ENCODE data around the gene OR2T11.
"Not testable (repeated sequence)": the region's sequence is repeated elsewhere in the genome, so short reads cannot be mapped to it uniquely, and the experiment has no call there.

The OR2T11 gene

DNA sequence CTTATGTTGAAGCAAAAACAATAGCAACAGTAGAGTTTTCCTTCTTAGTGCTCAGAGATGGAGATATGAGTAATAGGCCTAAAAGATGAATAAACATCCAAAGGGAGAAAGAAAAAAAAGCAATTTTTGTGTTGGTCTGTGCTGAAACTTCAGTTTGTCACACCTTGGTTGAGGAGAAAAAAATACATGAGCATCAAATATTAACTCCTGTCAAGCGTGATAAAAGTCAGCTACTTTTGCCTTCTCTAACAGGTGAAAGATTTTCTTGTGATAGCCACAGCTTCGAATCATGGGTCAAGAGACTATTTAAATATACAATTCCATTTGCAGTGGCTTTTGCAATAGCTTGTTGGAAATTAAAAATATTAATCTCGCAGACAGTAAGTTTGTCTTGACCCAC is 6.0 kb upstream of the OR2T11 start:
- H3K36me3 ChIP-seq (ENCODE audit: control insufficient read depth, insufficient read depth, low read length); H3K27ac ChIP-seq (ENCODE audit: low read length); H3K27me3 ChIP-seq (ENCODE audit: control insufficient read depth, insufficient read depth, low read length); H3K4me1 ChIP-seq (ENCODE audit: control insufficient read depth, insufficient read depth, low read length); DNase-seq (ENCODE audit: low read depth, low spot score); H3K4me3 ChIP-seq (ENCODE audit: low read length); H3K9me3 ChIP-seq (ENCODE audit: control insufficient read depth, insufficient read depth, low read length): not testable (repeated sequence)
- WGBS (ENCODE audit: insufficient coverage, insufficient read length), result no CpG with 5 or more reads among the region's 3 CpGs

DNA sequence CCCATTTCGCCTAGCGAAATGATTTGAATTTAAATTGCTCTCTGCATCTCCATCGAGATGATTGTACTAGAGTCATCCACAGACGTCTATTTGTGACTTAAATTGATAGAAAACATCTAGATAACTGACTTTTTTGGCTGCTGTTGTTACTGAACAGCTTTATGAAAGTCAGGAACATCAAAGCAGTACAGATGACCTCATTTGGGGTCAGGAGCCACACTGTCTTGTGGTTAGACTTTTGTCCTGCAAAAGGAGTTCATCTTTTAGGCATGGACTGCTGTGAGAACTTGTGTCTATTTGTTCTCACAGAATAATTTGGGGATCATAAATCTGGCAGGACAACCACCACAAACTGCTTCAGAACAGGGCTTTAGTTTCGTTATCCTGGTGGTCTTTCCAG is 4.8 kb upstream of the OR2T11 start:
- H3K36me3 ChIP-seq (ENCODE audit: control insufficient read depth, insufficient read depth, low read length); H3K4me1 ChIP-seq (ENCODE audit: control insufficient read depth, insufficient read depth, low read length); H3K9me3 ChIP-seq (ENCODE audit: control insufficient read depth, insufficient read depth, low read length); DNase-seq (ENCODE audit: low read depth, low spot score); H3K4me3 ChIP-seq (ENCODE audit: low read length); H3K27me3 ChIP-seq (ENCODE audit: control insufficient read depth, insufficient read depth, low read length); H3K27ac ChIP-seq (ENCODE audit: low read length): not testable (repeated sequence)
- no CpG with 5 or more reads among the region's 5 CpGs for WGBS (ENCODE audit: insufficient coverage, insufficient read length)

DNA sequence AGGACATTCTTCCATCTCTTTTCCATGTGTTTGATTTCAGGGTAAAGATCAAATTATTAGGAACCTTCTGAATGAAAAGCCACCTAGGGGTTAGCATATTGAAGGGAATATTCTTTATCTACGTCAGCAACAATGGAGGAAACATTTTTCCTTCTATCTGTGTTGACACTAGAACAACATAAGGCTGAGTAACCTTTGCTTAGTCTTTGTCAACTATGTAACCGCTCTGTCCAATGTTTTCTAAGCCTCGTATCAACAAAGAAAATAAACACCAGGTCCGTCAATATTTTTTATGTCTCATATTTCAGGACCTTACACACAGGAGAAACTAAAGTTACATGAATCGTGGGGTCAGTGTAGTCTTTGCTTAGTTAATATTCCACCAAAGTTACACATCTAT is 1.7 kb upstream of the OR2T11 start:
- WGBS (ENCODE audit: insufficient coverage, insufficient read length), result no CpG with 5 or more reads among the region's 5 CpGs
- not testable (repeated sequence) for H3K36me3 ChIP-seq (ENCODE audit: control insufficient read depth, insufficient read depth, low read length); H3K27ac ChIP-seq (ENCODE audit: low read length); H3K27me3 ChIP-seq (ENCODE audit: control insufficient read depth, insufficient read depth, low read length); DNase-seq (ENCODE audit: low read depth, low spot score); H3K9me3 ChIP-seq (ENCODE audit: control insufficient read depth, insufficient read depth, low read length); H3K4me3 ChIP-seq (ENCODE audit: low read length); H3K4me1 ChIP-seq (ENCODE audit: control insufficient read depth, insufficient read depth, low read length)

DNA sequence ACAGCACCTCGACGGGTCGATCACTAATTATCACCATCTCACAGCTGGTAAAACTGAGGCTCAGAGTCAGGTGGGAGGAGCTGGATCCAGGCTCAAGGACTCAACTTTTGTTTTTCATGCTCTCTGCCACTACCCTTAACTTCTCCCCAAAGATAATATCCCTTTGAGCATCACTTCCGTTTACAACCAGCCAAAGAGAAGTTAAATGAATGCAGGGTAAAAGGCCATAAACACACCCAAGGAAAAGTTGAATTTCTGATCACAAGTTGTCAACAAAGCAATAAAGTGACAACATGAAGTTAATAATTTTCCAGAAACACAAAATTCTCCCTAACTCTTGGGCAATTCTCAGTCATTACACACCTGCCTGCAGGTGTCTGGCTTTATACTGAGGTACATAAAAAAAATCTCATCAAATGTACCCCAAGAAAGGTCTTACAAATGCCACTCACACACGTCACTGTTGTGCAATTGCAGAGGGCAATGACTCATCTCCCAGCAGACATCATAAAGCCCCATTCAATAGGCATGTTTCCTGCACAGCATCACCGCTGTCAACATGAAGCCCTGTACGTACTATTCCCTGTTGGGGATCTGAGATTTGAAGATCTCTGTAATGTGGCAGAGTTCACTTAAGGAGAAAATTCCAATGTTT is 3.4 kb downstream of the OR2T11 start:
- no peak overlapping the region for H3K27ac ChIP-seq (ENCODE audit: low read length)
- no CpG with 5 or more reads among the region's 7 CpGs for WGBS (ENCODE audit: insufficient coverage, insufficient read length)
- no peak for DNase-seq (ENCODE audit: low read depth, low spot score)
- H3K9me3 ChIP-seq (ENCODE audit: control insufficient read depth, insufficient read depth, low read length), result peaks cover 8% of the 10 kb centered on the region
- no peaks in the 10 kb centered on the region for H3K27me3 ChIP-seq (ENCODE audit: control insufficient read depth, insufficient read depth, low read length)
- no peaks in the 10 kb centered on the region for H3K4me1 ChIP-seq (ENCODE audit: control insufficient read depth, insufficient read depth, low read length)
- no peak overlapping the region for H3K4me3 ChIP-seq (ENCODE audit: low read length)
- H3K36me3 ChIP-seq (ENCODE audit: control insufficient read depth, insufficient read depth, low read length), result no peaks in the 10 kb centered on the region

DNA sequence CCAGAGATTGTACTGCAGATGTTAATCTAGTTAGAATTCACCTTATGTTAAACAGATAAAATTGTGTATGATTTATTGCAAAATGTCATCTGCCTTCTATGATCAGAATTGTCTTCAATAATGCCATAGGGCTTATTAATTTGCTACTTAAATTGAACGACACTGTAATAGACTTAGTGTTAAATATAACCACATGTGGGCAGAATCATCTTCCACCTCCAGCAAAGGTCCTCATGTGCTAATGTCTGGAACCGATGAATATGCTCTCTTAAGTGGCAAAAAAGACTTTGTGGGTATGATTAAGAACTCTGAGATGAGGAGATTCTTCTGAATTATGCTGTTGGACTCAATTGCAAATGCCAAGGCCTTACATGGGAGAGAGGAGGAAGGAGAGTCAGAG is 4.3 kb downstream of the OR2T11 start:
- Histone ChIP-seq H3K27ac (ENCODE audit: low read length) (no peak overlapping the region), H3K4me1 (ENCODE audit: control insufficient read depth, insufficient read depth, low read length) (no peaks in the 10 kb centered on the region), H3K27me3 (ENCODE audit: control insufficient read depth, insufficient read depth, low read length) (no peaks in the 10 kb centered on the region), H3K36me3 (ENCODE audit: control insufficient read depth, insufficient read depth, low read length) (no peaks in the 10 kb centered on the region), H3K4me3 (ENCODE audit: low read length) (no peak overlapping the region), H3K9me3 (ENCODE audit: control insufficient read depth, insufficient read depth, low read length) (peaks cover 12% of the 10 kb centered on the region)
- WGBS (ENCODE audit: insufficient coverage, insufficient read length), result no CpG with 5 or more reads among the region's 2 CpGs
- no peak for DNase-seq (ENCODE audit: low read depth, low spot score)

DNA sequence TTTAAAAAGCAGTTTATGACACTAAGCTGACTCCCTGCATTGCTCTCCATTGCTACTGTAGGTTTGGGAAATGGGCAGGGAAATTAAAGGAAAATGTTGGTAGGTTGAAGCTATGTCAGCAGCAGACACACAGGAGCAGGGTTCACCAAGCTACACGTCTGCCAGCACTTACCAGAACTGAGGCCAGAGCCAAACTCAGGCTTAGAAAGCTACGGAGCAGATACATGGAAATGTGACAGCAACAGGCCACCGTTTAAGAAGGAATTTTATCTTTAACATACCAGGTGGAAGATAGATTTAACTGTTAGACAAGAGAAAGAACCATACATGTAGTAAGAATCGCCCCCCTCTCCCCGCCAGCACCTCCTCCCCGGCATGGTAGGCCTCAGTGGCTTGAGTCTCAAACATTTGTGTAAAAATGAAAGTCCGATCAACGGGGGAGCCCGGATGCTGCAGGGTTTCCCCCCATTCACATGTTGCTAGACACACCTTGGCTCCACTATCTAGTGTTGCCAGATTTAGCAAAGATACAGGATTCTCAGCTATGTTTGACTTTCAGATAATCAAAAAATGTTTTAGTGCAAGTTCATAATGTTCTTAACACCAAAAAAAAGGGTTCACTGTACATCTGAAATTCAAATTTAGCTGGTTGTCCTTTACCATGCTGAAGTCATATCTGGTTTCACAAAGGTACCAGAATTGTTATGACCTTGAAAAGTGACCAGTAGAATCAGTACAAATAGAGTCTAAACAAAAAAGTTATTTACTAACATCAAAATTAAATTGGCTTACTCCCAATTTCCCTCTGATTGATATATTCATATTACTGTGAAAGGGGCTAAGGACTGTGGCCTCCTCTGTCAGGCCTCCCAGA is 6.7 kb downstream of the OR2T11 start:
- H3K27me3 ChIP-seq (ENCODE audit: control insufficient read depth, insufficient read depth, low read length), result no peaks in the 10 kb centered on the region
- no peak for DNase-seq (ENCODE audit: low read depth, low spot score)
- no peak overlapping the region for H3K27ac ChIP-seq (ENCODE audit: low read length)
- H3K36me3 ChIP-seq (ENCODE audit: control insufficient read depth, insufficient read depth, low read length), result no peaks in the 10 kb centered on the region
- H3K4me3 ChIP-seq (ENCODE audit: low read length), result no peak overlapping the region
- no CpG with 5 or more reads among the region's 9 CpGs for WGBS (ENCODE audit: insufficient coverage, insufficient read length)
- H3K9me3 ChIP-seq (ENCODE audit: control insufficient read depth, insufficient read depth, low read length), result peaks cover 16% of the 10 kb centered on the region
- H3K4me1 ChIP-seq (ENCODE audit: control insufficient read depth, insufficient read depth, low read length), result no peaks in the 10 kb centered on the region

DNA sequence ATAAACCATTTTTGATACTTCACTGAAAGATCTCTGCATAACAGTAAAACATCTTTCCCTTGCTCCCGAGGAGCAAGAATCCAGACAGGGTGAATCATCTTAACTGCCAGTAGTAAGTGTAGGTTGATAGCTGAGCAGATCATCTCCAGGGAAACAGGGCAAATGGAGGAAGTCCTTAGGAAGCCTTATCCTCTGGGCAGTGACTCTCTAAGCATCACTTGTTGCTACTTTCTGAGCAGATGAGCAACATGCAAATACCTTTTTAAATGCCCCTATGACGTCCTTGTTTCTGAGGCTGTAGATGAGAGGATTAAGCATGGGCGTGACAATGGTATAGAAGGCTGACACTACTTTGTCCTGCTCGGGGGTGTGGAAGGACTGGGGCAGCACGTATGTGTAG is 8.9 kb downstream of the OR2T11 start:
- no peak for DNase-seq (ENCODE audit: low read depth, low spot score)
- H3K4me3 ChIP-seq (ENCODE audit: low read length), result no peak overlapping the region
- no peaks in the 10 kb centered on the region for H3K27me3 ChIP-seq (ENCODE audit: control insufficient read depth, insufficient read depth, low read length)
- H3K36me3 ChIP-seq (ENCODE audit: control insufficient read depth, insufficient read depth, low read length), result no peaks in the 10 kb centered on the region
- no peaks in the 10 kb centered on the region for H3K4me1 ChIP-seq (ENCODE audit: control insufficient read depth, insufficient read depth, low read length)
- peaks cover 16% of the 10 kb centered on the region for H3K9me3 ChIP-seq (ENCODE audit: control insufficient read depth, insufficient read depth, low read length)
- no peak overlapping the region for H3K27ac ChIP-seq (ENCODE audit: low read length)
- no CpG with 5 or more reads among the region's 5 CpGs for WGBS (ENCODE audit: insufficient coverage, insufficient read length)

DNA sequence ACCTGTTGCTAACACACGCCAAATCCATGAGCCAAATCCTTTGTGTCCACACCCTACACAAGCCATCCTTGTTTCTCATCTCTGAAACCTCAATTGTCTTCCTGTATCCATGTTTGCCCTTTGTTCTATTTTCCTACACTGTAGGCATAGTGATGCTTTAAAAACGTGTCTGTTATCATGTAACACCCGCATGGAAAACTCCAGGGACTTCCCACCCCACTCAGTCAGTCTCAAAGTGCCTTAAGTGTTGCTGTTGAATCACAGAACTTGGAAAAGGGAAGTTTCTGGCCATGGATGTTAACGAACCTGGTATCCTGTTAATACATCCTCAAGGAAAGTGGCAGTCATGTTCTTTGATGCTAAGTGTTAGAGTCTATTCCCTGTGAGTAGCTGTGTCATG is 9.7 kb downstream of the OR2T11 start:
- Histone ChIP-seq H3K27ac (ENCODE audit: low read length) (no peak overlapping the region), H3K4me1 (ENCODE audit: control insufficient read depth, insufficient read depth, low read length) (no peaks in the 10 kb centered on the region), H3K36me3 (ENCODE audit: control insufficient read depth, insufficient read depth, low read length) (no peaks in the 10 kb centered on the region), H3K4me3 (ENCODE audit: low read length) (no peak overlapping the region), H3K27me3 (ENCODE audit: control insufficient read depth, insufficient read depth, low read length) (no peaks in the 10 kb centered on the region), H3K9me3 (ENCODE audit: control insufficient read depth, insufficient read depth, low read length) (peaks cover 16% of the 10 kb centered on the region)
- DNase-seq (ENCODE audit: low read depth, low spot score), result no peak
- WGBS (ENCODE audit: insufficient coverage, insufficient read length), result no CpG with 5 or more reads among the region's 4 CpGs

DNA sequence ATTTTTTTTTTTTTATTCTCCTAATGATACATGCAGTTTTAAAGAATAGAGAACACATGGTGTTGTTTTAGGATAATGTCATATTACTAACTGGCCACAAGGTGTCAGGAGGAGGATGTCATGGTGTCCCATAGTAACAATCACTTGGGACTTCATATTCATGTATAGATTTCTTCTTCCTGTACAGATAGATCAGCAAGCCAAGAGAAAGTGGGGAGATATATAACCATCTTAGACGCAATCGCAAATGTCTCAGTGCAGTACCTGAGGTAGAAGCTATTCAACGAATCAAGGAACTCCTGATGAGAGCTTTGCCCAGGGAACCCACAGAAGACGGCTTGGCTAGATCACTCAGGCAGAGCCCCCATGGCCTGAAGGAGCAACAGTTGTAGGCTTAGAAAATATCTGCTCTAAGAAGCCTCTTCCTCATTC is 12.3 kb downstream of the OR2T11 start:
- DNase-seq (ENCODE audit: low read depth, low spot score), result no peak
- Histone ChIP-seq H3K4me1 (ENCODE audit: control insufficient read depth, insufficient read depth, low read length) (no peaks in the 10 kb centered on the region), H3K4me3 (ENCODE audit: low read length) (no peak overlapping the region), H3K27ac (ENCODE audit: low read length) (no peak overlapping the region), H3K9me3 (ENCODE audit: control insufficient read depth, insufficient read depth, low read length) (peaks cover 16% of the 10 kb centered on the region), H3K36me3 (ENCODE audit: control insufficient read depth, insufficient read depth, low read length) (no peaks in the 10 kb centered on the region), H3K27me3 (ENCODE audit: control insufficient read depth, insufficient read depth, low read length) (no peaks in the 10 kb centered on the region)
- WGBS (ENCODE audit: insufficient coverage, insufficient read length), result no CpG with 5 or more reads among the region's 4 CpGs

DNA sequence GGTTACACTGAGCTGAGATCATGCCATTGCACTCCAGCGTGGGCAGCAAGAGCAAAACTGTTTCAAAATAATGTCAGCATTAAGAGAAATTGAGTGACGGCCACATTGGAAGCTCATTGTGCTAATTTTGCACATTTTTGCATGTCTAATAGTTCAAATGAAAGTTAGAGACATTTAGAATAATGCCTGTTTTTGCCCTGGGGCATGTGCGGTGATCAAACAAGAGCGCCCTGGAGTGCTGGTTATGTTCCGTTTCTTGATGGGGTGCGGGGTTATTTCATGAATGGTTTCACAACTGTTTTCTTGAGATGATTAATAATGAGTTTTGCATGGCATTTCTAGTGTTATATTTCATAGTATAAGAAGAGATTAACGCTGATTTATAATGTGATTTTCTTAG is 13.1 kb downstream of the OR2T11 start:
- Histone ChIP-seq H3K27ac (ENCODE audit: low read length) (no peak overlapping the region), H3K4me3 (ENCODE audit: low read length) (no peak overlapping the region), H3K27me3 (ENCODE audit: control insufficient read depth, insufficient read depth, low read length) (no peaks in the 10 kb centered on the region), H3K36me3 (ENCODE audit: control insufficient read depth, insufficient read depth, low read length) (no peaks in the 10 kb centered on the region), H3K9me3 (ENCODE audit: control insufficient read depth, insufficient read depth, low read length) (peaks cover 16% of the 10 kb centered on the region), H3K4me1 (ENCODE audit: control insufficient read depth, insufficient read depth, low read length) (no peaks in the 10 kb centered on the region)
- no CpG with 5 or more reads among the region's 7 CpGs for WGBS (ENCODE audit: insufficient coverage, insufficient read length)
- DNase-seq (ENCODE audit: low read depth, low spot score), result no peak

DNA sequence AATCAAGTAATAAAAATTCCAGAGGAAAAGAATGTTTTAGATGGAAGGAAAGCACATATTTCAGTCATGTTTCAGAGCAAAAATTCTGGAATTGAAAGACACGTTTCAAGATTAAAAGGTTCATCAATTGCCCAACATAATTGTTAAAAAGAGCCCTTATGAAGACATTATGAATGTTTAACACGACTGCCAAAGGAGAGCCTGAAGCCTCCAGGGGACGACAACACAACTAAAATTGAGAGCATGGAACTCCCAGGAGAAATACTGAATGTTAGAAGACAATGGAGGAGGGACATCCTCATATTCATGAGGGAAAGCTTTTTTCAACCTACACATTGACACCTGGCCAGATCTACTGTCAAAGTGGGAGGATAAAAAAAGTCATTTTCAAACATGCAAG is 16.0 kb downstream of the OR2T11 start:
- no peak for DNase-seq (ENCODE audit: low read depth, low spot score)
- no peak overlapping the region for H3K27ac ChIP-seq (ENCODE audit: low read length)
- peaks cover 10% of the 10 kb centered on the region for H3K9me3 ChIP-seq (ENCODE audit: control insufficient read depth, insufficient read depth, low read length)
- H3K27me3 ChIP-seq (ENCODE audit: control insufficient read depth, insufficient read depth, low read length), result no peaks in the 10 kb centered on the region
- H3K4me1 ChIP-seq (ENCODE audit: control insufficient read depth, insufficient read depth, low read length), result no peaks in the 10 kb centered on the region
- no peaks in the 10 kb centered on the region for H3K36me3 ChIP-seq (ENCODE audit: control insufficient read depth, insufficient read depth, low read length)
- no CpG with 5 or more reads among the region's 3 CpGs for WGBS (ENCODE audit: insufficient coverage, insufficient read length)
- no peak overlapping the region for H3K4me3 ChIP-seq (ENCODE audit: low read length)

All from iPS DF 6.9 (cell line).